HG03066 (cell line): ENCODE results near the gene IGSF3.
"Not testable (repeated sequence)": the region's sequence is repeated elsewhere in the genome, so short reads cannot be mapped to it uniquely, and the experiment has no call there.

ENCODE experiments used
- ATAC-seq: cut with Tn5 transposase; IDR thresholded peaks from one replicate; pipeline ENCODE4 v1.9.1; 2021; ENCODE audit warnings: low read depth; ENCODE audit not compliant: unreplicated experiment

IGSF3 gene

GRCh38 chr1:116664366-116664977, 3.1 kb downstream of the IGSF3 start:
- ATAC-seq = no peak

- no peak for ATAC-seq
Observed at GRCh38 chr1:116663821-116664220, 3.7 kb downstream of the IGSF3 start.

GRCh38 chr1:116661633-116662032, 5.9 kb downstream of the IGSF3 start:
- ATAC-seq = no peak

- ATAC-seq = not testable (repeated sequence)
Observed at GRCh38 chr1:116658645-116659044, 8.9 kb downstream of the IGSF3 start.

- not testable (repeated sequence) for ATAC-seq
Observed at GRCh38 chr1:116657836-116658235, 9.7 kb downstream of the IGSF3 start.

- no peak for ATAC-seq
Observed at GRCh38 chr1:116654351-116654750, 13.2 kb downstream of the IGSF3 start.

- not testable (repeated sequence) for ATAC-seq
Observed at GRCh38 chr1:116652598-116652997, 14.9 kb downstream of the IGSF3 start.

GRCh38 chr1:116650781-116651180, 16.8 kb downstream of the IGSF3 start:
- not testable (repeated sequence) for ATAC-seq

- not testable (repeated sequence) for ATAC-seq
Observed at GRCh38 chr1:116649041-116649440, 18.5 kb downstream of the IGSF3 start.

GRCh38 chr1:116648325-116648724, 19.2 kb downstream of the IGSF3 start:
- not testable (repeated sequence) for ATAC-seq

- not testable (repeated sequence) for ATAC-seq
Observed at GRCh38 chr1:116647186-116647585, 20.3 kb downstream of the IGSF3 start.

GRCh38 chr1:116646673-116647170, 20.8 kb downstream of the IGSF3 start:
- not testable (repeated sequence) for ATAC-seq

- not testable (repeated sequence) for ATAC-seq
Observed at GRCh38 chr1:116645802-116646672, 21.5 kb downstream of the IGSF3 start.

- not testable (repeated sequence) for ATAC-seq
Observed at GRCh38 chr1:116644993-116645392, 22.5 kb downstream of the IGSF3 start.

GRCh38 chr1:116644096-116644495, 23.4 kb downstream of the IGSF3 start:
- ATAC-seq = not testable (repeated sequence)

- not testable (repeated sequence) for ATAC-seq
Observed at GRCh38 chr1:116643281-116643751, 24.2 kb downstream of the IGSF3 start.

- not testable (repeated sequence) for ATAC-seq
Observed at GRCh38 chr1:116642311-116643280, 24.9 kb downstream of the IGSF3 start.

GRCh38 chr1:116637583-116637982, 29.9 kb downstream of the IGSF3 start:
- not testable (repeated sequence) for ATAC-seq

GRCh38 chr1:116636584-116636983, 30.9 kb downstream of the IGSF3 start:
- ATAC-seq = not testable (repeated sequence)

- ATAC-seq = not testable (repeated sequence)
Observed at GRCh38 chr1:116634386-116634785, 33.1 kb downstream of the IGSF3 start.
